GM19372 (cell line): ENCODE measurements around the gene DCUN1D3.
A peak's percentile ranks its signal among the peaks of the same experiment; 100 is the strongest.
"Not testable (repeated sequence)": the region's sequence is repeated elsewhere in the genome, so short reads cannot be mapped to it uniquely, and the experiment has no call there.

ENCODE experiments used
- ATAC-seq: cut with Tn5 transposase; IDR thresholded peaks from one replicate; pipeline ENCODE4 v1.9.1; 2021; ENCODE audit warnings: mild to moderate bottlenecking, low read depth, moderate library complexity; ENCODE audit not compliant: unreplicated experiment

Gene DCUN1D3

DNA sequence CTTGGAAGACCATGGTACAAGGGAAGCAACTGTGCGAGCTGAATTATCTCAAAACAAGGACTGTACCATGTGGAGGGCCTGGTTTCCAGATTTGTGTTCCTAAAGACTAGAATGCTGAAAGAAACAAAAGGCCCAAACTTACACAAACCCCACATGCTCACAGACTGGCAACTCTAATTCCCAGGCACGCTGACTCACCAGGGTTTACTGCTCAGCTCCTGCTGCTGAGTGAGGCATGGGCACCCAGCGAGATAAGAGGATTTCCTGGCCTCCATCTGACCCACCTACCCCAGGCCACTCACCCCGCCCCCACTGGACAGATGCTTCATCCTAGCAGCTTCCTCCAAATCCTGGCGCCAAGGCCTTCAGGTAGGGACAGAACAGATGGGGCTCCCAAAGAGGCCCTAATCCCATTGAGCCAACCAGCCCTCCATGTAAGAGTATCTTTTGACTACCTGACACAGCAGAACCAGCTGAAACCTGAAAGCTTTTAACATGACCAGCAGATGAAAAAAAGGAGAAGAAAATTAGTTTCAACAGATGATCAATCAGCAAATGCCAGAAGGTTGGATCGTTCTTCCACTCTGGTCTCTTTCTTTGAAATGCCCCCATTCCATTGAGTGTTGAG lies 33.9 kb downstream of the DCUN1D3 start:
- peak; percentile 23 for ATAC-seq

- peak; percentile 76 for ATAC-seq
Measured at GRCh38 chr16:20865420-20866131, 34.6 kb downstream of the DCUN1D3 start.

- ATAC-seq: not testable (repeated sequence)
Measured at GRCh38 chr16:20864376-20864775, 35.8 kb downstream of the DCUN1D3 start.

GRCh38 chr16:20862162-20862960 lies 37.8 kb downstream of the DCUN1D3 start:
- ATAC-seq: no peak

DNA sequence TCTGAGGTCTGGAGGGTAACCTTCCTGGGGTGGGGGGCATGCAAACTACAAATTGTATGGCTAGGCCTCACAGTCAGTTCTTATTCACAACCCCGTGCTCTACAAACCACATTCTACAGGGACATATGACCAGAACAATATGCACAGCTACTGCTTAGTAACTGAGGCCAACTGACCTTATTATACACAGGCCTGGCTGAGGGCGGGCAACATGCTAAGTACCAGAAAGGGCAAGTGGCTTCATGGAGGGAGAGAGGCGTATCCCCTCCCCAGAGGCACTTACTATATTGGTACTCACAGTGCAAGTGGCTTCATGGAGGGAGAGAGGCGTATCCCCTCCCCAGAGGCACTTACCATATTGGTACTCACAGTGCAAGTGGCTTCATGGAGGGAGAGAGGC lies 39.2 kb downstream of the DCUN1D3 start:
- ATAC-seq: not testable (repeated sequence)

DNA sequence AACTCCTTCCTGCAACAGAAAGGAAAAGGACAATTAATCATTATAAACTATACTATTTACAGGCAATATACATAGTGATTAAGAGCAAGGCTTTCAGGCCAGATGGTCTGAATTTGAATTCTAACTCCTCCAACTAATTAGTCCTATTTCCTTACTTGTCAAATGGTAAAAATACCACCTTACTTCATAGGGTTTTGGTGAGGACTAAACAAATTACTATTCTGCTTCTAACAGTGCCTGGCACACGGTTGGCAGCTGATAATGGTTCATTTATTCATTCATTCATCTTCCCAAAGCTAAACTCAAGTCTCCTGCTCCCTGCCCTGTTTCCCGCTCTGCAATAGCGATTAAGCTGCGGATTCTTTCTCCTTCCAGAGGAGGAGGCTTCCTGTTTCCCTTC lies 39.8 kb downstream of the DCUN1D3 start:
- ATAC-seq: no peak

DNA sequence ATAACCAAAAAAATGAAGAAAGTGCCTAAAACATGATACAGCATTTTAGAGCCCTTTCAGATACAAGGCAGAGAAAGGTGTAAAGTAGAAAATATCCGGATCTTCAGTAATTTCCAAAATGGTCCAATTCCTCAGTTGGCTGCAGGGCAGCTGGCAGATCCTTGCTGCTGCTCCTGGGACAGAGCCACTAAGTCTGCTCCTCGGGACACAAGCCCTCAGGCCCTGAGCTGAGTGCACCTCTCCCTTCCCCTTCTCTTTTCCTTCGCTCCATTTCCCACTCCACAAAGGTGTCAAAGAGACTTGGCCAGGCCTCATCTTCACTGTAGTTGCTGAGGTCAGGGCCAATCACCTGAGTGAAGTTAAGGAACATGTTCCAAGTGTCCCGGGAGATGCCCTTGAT lies 40.5 kb downstream of the DCUN1D3 start:
- no peak for ATAC-seq

GRCh38 chr16:20859229-20859628 lies 40.9 kb downstream of the DCUN1D3 start:
- ATAC-seq: no peak

GRCh38 chr16:20857281-20857680 lies 42.9 kb downstream of the DCUN1D3 start:
- ATAC-seq: no peak

- no peak for ATAC-seq
Measured at GRCh38 chr16:20854963-20855362, 45.2 kb downstream of the DCUN1D3 start.

DNA sequence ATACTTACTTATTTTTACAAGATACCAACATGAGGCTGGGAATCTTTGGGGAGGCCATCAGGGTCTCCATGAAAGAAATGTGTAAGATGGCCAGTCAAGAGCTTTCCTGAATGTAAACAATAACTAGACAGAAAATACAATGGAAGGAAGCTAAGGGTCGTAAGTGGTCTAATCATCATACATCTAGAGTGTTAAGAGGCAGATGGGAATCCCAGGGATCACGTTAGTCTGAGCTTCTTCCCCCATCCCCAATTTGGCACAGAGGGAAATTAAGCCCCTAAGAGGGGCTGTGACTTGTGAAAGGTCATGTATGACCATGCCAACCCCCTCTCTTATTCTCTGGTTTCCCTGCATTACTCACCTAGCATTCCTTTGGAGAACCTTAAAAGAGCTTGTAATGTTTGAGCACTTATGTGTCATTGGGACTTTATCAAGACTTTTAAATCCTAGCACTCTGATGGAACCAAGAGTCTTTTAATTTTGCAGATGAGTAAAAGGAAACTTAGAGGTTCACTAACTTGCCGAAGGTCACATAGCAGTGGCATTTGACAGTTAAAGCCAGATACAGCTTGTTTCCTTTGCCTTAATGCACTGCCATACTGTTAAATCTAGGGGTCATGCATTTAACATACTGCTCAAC lies 46.1 kb downstream of the DCUN1D3 start:
- ATAC-seq: no peak

DNA sequence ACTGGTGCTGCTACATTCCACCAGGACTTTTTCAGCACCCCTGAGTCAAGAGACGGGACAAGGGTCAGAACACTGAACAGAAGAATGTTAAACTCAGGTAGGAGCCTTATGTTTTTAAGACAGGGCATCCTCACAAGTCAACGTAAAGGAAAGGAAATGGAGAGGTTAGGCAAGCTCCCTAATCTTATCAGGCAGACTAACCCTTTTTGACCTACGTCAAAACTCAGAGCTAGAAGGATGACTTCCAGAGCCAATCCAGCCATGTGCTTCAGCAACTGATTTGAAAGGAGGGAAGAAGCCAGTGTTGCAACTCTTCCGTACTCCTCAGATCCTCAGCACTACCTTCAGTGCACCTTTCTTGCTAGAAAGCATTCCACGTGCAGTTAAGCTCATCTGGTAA lies 47.0 kb downstream of the DCUN1D3 start:
- ATAC-seq: no peak

- ATAC-seq: no peak
Measured at GRCh38 chr16:20851601-20852000, 48.6 kb downstream of the DCUN1D3 start.

- no peak for ATAC-seq
Measured at GRCh38 chr16:20850981-20851380, 49.2 kb downstream of the DCUN1D3 start.

DNA sequence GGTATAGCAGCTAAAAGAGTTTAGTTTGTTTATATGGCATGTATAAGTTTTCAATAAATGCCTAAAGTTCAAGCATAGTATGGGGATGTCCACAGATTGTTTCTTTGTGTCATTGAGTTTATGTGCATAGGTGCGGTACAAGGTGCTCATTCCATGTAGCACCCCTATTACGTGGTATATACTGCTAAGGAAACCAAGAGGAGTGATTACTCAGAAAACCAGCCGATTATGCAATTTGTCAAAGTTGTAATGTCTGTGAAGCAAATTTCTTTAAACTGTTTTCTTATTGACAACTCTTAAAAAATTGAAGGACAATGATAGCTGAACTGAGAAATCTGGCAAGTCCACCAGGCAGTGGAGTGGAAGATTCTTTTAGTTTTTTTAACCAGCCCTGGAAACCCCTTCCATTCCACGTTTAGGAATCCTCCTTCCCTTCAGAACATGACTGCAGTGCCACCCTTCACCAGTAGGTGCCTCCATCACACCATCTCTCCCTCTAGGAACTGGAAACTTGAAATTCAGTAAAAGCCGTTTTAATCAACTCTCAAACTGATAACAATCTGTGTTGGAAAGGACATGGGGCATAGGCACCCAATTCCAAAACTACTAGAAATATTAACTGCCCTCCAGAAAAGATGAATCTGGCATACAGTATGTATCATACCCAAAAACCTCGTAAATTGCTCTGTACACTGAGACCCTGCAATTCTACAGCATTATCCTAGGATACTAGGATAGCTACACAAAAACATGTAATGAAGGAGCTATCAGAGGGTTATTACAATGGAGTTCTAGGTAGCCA lies 50.4 kb downstream of the DCUN1D3 start:
- no peak for ATAC-seq

DNA sequence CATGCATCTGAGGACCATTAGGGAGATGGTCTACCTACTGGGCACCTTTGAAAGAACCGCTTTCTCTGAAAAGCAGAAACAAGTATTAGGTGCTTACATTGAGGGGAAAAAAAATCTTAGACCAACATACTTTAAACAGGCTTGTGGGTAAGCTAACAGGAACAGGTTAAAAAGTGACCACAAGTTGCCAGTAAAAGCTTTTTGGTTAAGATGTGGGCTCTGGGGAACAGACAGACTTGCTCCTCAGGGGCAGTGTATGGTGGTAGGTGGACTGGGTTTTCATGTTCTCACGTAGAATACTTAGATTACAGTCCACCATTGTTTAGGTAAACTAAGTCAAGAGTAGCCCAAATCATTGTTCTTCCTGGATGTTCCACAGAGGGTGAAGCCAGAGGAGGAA lies 52.6 kb downstream of the DCUN1D3 start:
- no peak for ATAC-seq

- ATAC-seq: no peak
Measured at GRCh38 chr16:20846551-20846950, 53.6 kb downstream of the DCUN1D3 start.

DNA sequence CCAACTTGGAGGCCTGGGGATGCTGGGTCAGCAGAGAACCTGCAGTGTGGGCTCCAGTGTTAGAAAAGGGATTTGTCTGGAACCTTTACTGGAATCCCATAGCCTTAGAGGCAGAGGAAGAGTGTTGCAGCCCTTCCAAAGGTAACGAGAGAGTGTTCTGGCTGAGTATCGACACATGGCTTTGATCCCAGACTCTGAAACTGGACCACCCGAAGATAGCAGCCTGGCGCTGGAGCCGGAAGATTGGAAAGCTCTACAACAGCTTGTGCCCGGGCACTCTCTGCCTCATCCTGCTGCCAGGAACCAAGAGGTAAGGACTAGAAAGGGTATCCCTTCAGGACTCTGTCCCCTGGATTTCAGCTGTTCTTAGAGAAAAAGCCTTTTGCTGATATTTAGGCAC lies 54.1 kb downstream of the DCUN1D3 start:
- no peak for ATAC-seq

GRCh38 chr16:20844588-20844987 lies 55.6 kb downstream of the DCUN1D3 start:
- ATAC-seq: no peak

DNA sequence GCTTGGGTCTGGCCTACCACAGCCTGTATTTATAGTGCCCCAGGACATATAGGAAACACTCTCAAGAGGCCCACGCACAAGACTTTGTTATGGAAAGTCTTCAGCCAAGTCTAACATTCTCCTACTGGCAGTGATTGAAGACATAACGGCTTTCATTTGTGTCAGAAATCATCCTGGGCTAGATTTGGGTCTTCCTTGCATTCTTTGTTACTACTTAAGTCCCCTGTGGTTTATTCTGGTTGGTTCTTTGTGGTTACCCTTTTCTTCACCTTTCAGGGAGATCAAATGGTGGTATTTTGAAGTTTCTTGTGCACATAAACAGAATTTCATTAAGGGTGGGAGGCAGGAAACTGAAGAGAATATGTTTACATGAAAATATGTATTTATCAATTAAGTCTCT lies 56.1 kb downstream of the DCUN1D3 start:
- no peak for ATAC-seq
